ENCODE results near the gene IL24. TPM values are rescaled to one million over a fixed set of nuclear protein-coding genes. Genes with fewer than 3 reads are reported as not detected.
A peak's percentile ranks its signal among the peaks of the same experiment; 100 is the strongest.
"Not testable (repeated sequence)": the region's sequence is repeated elsewhere in the genome, so short reads cannot be mapped to it uniquely, and the experiment has no call there.

The IL24 gene
- total RNA-seq, result under 1 TPM in 1 of 6 donors, not detected in 5; 0.24 TPM

- H3K4me1 ChIP-seq, result peaks cover 8 to 30% (median 15%) of the 10 kb centered on the region in 4 donors
- H3K4me3 ChIP-seq, result no peak within 1 kb of the TSS
- DNase-seq (no peak), ATAC-seq (ENCODE audit: low FRiP score in 2 of 2) (no peak)
- no peaks in the 10 kb centered on the region for H3K9me3 ChIP-seq
- no peaks in the 10 kb centered on the region for H3K27me3 ChIP-seq
- no peak for TF ChIP-seq CTCF (IDR thresholded peaks at IDR 0.05)
- TF ChIP-seq POLR2AphosphoS5 (IDR thresholded peaks at IDR 0.05), result no peak
- TF ChIP-seq POLR2A (IDR thresholded peaks at IDR 0.05), result no peak
- no peak for TF ChIP-seq EP300 (IDR thresholded peaks at IDR 0.05)
- H3K27ac ChIP-seq, result peak within 1 kb of the TSS in 1 of 4 donors; percentile 44
- H3K36me3 ChIP-seq, result no peaks in the 10 kb centered on the region
- WGBS, 2 donors, result 79 to 84% methylated on average over 4 of the region's 4 CpGs
Measured at GRCh38 chr1:206897175-206897574, at the start of gene IL24. Gene IL24 (plus strand): TSS chr1:206897443. CDS start chr1:206897833, 390 bp downstream.

GRCh38 chr1:206847946-206848345 is 49.3 kb upstream of the IL24 start:
- 96 to 100% methylated on average over 1 of the region's 1 CpG for WGBS, 2 donors
- ATAC-seq (ENCODE audit: low FRiP score in 2 of 2) (no peak), DNase-seq (no peak)
- H3K4me1 ChIP-seq, result peaks cover 0 to 5% (median 4%) of the 10 kb centered on the region in 4 donors
- no peaks in the 10 kb centered on the region for H3K27me3 ChIP-seq
- no peak overlapping the region for H3K27ac ChIP-seq
- peaks cover 0 to 3% (median 0%) of the 10 kb centered on the region in 4 donors for H3K9me3 ChIP-seq
- TF ChIP-seq EP300 (IDR thresholded peaks at IDR 0.05), result no peak
- H3K4me3 ChIP-seq, result no peak overlapping the region
- H3K36me3 ChIP-seq, result no peaks in the 10 kb centered on the region

GRCh38 chr1:206850401-206850800 is 46.8 kb upstream of the IL24 start:
- ATAC-seq (ENCODE audit: low FRiP score in 2 of 2), result no peak
- no peak for DNase-seq
- Histone ChIP-seq H3K36me3 (no peaks in the 10 kb centered on the region), H3K27me3 (no peaks in the 10 kb centered on the region), H3K4me1 (peaks cover 0 to 5% (median 4%) of the 10 kb centered on the region in 4 donors), H3K4me3 (no peak overlapping the region), H3K9me3 (peaks cover 0 to 3% (median 0%) of the 10 kb centered on the region in 4 donors), H3K27ac (no peak overlapping the region)
- WGBS, 2 donors, result 89 to 93% methylated on average over 2 of the region's 2 CpGs
- TF ChIP-seq CTCF (IDR thresholded peaks at IDR 0.05) (no peak), POLR2A (IDR thresholded peaks at IDR 0.05) (no peak), POLR2AphosphoS5 (IDR thresholded peaks at IDR 0.05) (no peak), EP300 (IDR thresholded peaks at IDR 0.05) (no peak)

- no peaks in the 10 kb centered on the region for H3K27me3 ChIP-seq
- H3K4me1 ChIP-seq, result peaks cover 0 to 12% (median 4%) of the 10 kb centered on the region in 4 donors
- no peak overlapping the region for H3K4me3 ChIP-seq
- ATAC-seq (ENCODE audit: low FRiP score in 2 of 2) (no peak), DNase-seq (no peak)
- WGBS, 2 donors, result 70 to 80% methylated on average over 5 of the region's 5 CpGs
- peaks cover 0 to 3% (median 0%) of the 10 kb centered on the region in 4 donors for H3K9me3 ChIP-seq
- no peaks in the 10 kb centered on the region for H3K36me3 ChIP-seq
- H3K27ac ChIP-seq, result no peak overlapping the region
- TF ChIP-seq EP300 (IDR thresholded peaks at IDR 0.05) (no peak), POLR2AphosphoS5 (IDR thresholded peaks at IDR 0.05) (no peak), POLR2A (IDR thresholded peaks at IDR 0.05) (no peak), CTCF (IDR thresholded peaks at IDR 0.05) (no peak)
Measured at GRCh38 chr1:206851341-206852010, 45.8 kb upstream of the IL24 start.

GRCh38 chr1:206852662-206853061 is 44.6 kb upstream of the IL24 start:
- H3K27ac ChIP-seq; ATAC-seq (ENCODE audit: low FRiP score in 2 of 2); H3K4me3 ChIP-seq; H3K36me3 ChIP-seq; DNase-seq; H3K9me3 ChIP-seq; H3K27me3 ChIP-seq: not testable (repeated sequence)
- WGBS, 2 donors, result 98 to 99% methylated on average over 2 of the region's 2 CpGs
- H3K4me1 ChIP-seq, result peaks cover 0 to 13% (median 0%) of the 10 kb centered on the region in 4 donors

GRCh38 chr1:206853696-206854095 is 43.5 kb upstream of the IL24 start:
- H3K4me1 ChIP-seq, result peaks cover 0 to 11% (median under 1%) of the 10 kb centered on the region in 4 donors
- H3K27ac ChIP-seq; H3K9me3 ChIP-seq; H3K4me3 ChIP-seq; DNase-seq; ATAC-seq (ENCODE audit: low FRiP score in 2 of 2); H3K27me3 ChIP-seq; H3K36me3 ChIP-seq: not testable (repeated sequence)

Data from upper lobe of left lung (tissue), 6 donors.